A549 (cell line): ENCODE data around the gene ZNRF2.
"Not testable (repeated sequence)": the region's sequence is repeated elsewhere in the genome, so short reads cannot be mapped to it uniquely, and the experiment has no call there.

Source experiments
- CBX8 ChIP-seq: fragments of 200-600 bp; sonication (generic); IDR thresholded peaks from 2 replicates; pipeline ENCODE4 v1.6.1; 2016
- CEBPB ChIP-seq, 2 experiments: fragments of >200 bp in 1 of 2; sonication (Bioruptor Twin) in 1 of 2; formaldehyde crosslinking in 1 of 2; IDR thresholded peaks; 2 replicates each; pipeline ENCODE4 v1.6.1; 2012 to 2016
- EP300 ChIP-seq, 2 experiments: fragments of >200 bp; sonication (Bioruptor Twin); formaldehyde crosslinking; IDR thresholded peaks; 2 replicates in 1 of 2; 3 replicates in 1 of 2; pipeline ENCODE4 v1.6.1; 2016 to 2017
- ESRRA ChIP-seq: fragments of 150-350 bp; IDR thresholded peaks from 2 replicates; pipeline ENCODE4 v1.6.1; 2014; ENCODE audit warnings: mild to moderate bottlenecking, low read length, borderline replicate concordance
- HMGXB4 ChIP-seq: fragments of 250-450 bp; sonication (Bioruptor Pico); IDR thresholded peaks from 2 replicates; pipeline ENCODE4 v1.5.0; 2021; ENCODE audit warnings: mild to moderate bottlenecking, moderate library complexity, borderline replicate concordance
- NFE2L2 ChIP-seq: fragments of 150-350 bp; conservative IDR thresholded peaks from 2 replicates; pipeline ENCODE4 v1.6.1; 2014; ENCODE audit warnings: low read length
- POLR2A ChIP-seq: IDR thresholded peaks from 2 replicates; pipeline ENCODE4 v1.6.1; 2012; ENCODE audit warnings: mild to moderate bottlenecking, low read length
- USF2 ChIP-seq: fragments of 450-650 bp; IDR thresholded peaks from 2 replicates; pipeline ENCODE4 v1.6.1; 2014; ENCODE audit warnings: antibody characterized with exemption
- TF ChIP-seq, protein P1 (sequence below): fragments of >200 bp; sonication (Bioruptor Twin); formaldehyde crosslinking; IDR thresholded peaks from 3 replicates; pipeline ENCODE4 v1.5.1; 2016

DNA sequence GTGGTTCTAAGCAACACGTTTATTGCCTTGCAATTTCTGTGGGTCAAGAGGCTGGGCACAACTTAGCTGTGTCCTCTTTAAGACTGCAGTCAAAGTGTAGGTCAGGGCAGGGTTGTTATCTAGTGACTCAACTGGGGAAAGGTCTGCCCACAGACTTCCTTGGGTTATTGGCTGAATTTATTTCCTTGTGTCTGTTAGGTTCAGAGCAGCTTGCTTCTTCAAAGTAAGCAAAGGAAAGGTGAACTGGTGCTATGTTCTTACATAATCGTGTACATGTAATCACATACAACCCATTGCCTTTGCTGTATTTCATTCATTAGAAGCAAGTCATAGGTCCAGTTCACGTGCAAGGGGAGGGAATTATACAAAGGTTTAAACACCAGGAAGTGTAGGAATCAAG, 5.9 kb downstream of the ZNRF2 start:
- not testable (repeated sequence) for TF ChIP-seq CEBPB (IDR thresholded peaks at IDR 0.05); USF2; POLR2A; EP300 (IDR thresholded peaks at IDR 0.05); HMGXB4 (CRISPR knock-in tag); NFE2L2; ESRRA; CBX8
- TF ChIP-seq, protein P1, sequence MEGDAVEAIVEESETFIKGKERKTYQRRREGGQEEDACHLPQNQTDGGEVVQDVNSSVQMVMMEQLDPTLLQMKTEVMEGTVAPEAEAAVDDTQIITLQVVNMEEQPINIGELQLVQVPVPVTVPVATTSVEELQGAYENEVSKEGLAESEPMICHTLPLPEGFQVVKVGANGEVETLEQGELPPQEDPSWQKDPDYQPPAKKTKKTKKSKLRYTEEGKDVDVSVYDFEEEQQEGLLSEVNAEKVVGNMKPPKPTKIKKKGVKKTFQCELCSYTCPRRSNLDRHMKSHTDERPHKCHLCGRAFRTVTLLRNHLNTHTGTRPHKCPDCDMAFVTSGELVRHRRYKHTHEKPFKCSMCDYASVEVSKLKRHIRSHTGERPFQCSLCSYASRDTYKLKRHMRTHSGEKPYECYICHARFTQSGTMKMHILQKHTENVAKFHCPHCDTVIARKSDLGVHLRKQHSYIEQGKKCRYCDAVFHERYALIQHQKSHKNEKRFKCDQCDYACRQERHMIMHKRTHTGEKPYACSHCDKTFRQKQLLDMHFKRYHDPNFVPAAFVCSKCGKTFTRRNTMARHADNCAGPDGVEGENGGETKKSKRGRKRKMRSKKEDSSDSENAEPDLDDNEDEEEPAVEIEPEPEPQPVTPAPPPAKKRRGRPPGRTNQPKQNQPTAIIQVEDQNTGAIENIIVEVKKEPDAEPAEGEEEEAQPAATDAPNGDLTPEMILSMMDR: not testable (repeated sequence)
